ENCODE data around the gene FARS2.

- TF ChIP-seq GATA2 (IDR thresholded peaks at IDR 0.05; ENCODE audit: low read depth, low read length) (no peak), GATA3 (IDR thresholded peaks at IDR 0.05; ENCODE audit: low read depth, low read length) (no peak)
Measured at GRCh38 chr6:5453546-5453945, 192.2 kb downstream of the FARS2 start.
